Activated CD8-positive, alpha-beta memory T cell treated with anti-CD3 and anti-CD28 coated beads for 4 hours (primary cell): Measurements from ENCODE around the gene GNAS.

Experiments
- DNase-seq, 2 donors: peaks; one replicate each; pipeline ENCODE4 v3.0.0-alpha.2; 2020; ENCODE audit warnings: low read depth in 2 of 2

The GNAS gene

GRCh38 chr20:58897488-58897887 is 45.0 kb downstream of the GNAS start:
- DNase-seq, result no peak

DNA sequence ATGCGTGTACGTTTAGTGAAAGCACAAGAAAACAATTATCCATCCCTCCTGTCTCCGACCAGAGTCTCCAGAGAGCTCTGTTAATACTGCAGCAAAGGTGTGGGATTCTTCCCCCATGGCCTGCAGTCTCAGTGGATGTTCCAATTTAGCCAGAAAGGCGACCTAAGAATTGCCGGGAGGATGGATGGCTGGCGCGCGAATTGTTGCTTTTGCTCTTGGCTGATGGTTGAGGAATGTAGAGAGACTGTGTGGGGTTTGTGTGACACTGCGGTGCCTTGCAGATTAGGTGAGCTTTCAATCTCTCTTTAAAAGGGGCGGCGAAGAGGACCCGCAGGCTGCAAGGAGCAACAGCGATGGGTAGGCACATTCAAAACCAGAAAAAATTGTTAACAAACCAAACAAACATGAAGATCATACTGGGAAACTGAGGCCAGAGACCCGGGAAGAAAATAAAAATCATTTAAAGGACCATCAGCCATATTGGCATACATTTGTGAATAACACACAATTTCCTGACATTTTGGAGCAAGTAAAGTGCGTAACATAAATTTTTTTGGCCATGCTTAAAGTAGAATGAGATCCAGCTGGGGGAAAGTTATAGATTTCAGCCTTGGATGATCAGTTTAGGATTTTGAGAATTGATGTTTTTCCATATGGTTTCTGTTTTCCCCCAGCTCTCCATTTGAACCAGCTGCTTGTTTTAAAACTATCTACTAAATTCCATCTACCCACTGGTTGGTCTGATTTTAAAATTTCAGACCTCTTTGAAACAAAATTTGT is 46.3 kb downstream of the GNAS start:
- no peak for DNase-seq

DNA sequence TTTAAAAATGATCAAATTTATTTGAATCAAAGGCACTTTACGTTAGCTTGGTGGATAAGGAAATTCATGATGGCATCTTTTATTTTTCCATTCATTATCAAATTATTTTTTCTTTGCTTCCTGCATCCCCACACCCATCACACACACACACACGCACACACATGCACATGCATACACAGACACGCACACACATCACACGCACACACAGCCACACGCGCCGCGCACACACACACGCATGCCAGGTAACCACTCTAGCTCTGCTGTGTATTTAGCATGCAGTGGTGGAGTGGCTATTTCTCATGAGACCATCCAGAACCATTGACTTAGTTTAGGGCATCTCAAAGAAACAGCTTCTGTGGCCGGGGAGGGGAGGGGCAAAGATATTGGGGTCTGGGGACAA is 47.0 kb downstream of the GNAS start:
- DNase-seq, result no peak

GRCh38 chr20:58900397-58900796 is 47.9 kb downstream of the GNAS start:
- no peak for DNase-seq

- DNase-seq, result no peak
Measured at GRCh38 chr20:58901488-58902402, 49.2 kb downstream of the GNAS start.

DNA sequence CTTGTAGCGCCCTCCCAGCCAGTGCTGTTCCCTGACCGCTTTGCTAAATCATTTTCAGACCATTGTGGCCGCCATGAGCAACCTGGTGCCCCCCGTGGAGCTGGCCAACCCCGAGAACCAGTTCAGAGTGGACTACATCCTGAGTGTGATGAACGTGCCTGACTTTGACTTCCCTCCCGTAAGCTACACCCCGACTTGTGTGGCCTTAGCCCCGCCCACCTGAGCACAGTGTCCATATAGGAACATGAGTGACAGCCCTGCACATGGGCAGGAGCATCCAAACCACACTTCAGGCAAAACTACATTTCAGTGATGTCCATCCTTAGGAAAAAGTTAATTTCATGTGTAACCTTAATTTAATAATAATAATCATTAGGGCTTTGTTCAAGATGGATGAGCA is 51.1 kb downstream of the GNAS start:
- DNase-seq, result no peak

GRCh38 chr20:58905236-58905635 is 52.7 kb downstream of the GNAS start:
- no peak for DNase-seq

- no peak for DNase-seq
Measured at GRCh38 chr20:58906111-58906510, 53.6 kb downstream of the GNAS start.

DNA sequence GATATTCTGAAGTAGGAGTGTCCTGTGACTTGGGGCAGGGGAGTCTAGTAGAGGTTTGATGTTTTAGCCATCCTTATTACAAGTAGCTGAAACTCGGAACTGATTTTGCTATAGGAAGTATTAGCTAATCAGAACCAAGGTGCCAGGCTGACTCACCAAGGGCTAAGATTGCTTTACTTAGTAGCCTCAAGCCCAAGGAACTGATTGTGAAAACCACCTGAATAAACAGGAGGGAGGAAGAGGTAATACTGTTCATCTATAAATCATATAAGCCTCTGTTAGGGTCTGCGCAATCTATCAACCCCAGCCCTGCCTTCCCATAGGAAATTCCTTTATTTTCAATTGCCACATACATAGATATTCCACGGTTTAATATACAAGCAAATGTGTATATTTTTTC is 54.4 kb downstream of the GNAS start:
- DNase-seq, result no peak

DNA sequence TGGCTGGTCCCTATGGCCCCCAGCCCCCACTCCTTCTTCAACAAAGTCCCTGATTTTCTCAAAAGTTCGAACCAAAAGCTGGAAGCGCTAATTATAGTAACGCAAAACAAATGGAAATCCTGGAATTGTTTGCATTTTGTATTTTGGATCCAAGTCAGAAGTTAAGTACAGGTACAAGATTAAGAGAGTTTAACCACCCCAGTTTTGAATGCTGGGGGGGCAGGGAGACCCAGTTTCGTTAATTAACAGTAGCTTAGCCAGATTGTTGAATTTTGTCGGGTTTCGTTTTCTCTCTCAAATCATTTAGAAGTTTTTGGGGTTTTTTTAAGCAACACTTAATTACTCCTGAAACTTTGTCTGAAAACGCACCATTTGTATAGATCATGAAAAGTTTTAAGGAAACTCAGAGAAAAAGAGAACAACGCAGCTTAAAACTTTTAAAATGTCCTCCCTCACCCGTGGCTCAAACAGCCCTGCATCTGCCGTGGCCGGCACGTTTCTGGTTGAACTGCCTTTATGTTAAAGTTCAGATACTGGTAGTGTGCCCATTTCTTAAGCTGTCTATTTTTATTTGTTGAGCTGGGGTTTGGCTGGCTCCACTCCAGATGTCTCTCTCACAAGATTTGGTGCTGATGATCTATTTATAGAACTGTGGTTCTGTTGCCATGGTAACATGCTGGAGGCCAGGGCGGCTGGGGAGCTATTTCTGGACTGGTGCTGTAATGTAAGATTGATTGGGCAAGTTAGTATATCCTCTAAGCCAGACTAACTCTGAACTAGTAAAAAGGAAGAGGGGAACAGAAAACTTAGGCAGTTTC is 55.0 kb downstream of the GNAS start:
- peak in 1 of 2 donors; percentile 24 for DNase-seq

DNA sequence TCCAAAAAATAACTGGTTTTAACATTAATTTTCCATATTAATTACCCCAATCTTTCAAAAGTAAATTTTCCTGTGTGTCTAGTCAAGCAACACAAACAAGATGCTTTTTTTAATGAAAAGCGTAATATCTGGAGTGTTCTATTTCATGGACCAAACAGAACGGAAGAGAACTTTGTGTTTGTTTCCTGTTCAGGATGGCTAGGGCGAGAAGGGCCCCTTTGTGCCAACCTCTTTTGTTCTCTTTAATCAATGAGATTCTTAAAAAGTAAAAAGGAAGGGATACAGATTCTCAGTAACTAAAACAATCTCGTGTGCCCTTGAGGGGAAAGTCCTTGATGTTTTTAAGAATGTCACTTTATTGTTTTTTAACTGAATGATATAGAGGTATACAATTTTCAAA is 55.7 kb downstream of the GNAS start:
- DNase-seq, result no peak

DNA sequence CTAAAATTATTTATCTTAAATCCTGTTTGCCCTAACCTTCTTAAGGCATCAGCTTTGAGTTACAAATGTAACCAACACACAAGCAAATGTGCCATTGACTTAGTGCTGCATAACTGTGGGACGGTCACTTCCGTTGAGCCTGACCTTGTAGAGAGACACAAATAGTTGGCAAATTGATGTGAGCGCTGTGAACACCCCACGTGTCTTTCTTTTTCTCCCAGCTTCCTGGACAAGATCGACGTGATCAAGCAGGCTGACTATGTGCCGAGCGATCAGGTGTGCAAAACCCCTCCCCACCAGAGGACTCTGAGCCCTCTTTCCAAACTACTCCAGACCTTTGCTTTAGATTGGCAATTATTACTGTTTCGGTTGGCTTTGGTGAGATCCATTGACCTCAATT is 56.4 kb downstream of the GNAS start:
- DNase-seq, result no peak

GRCh38 chr20:58909585-58909984 is 57.1 kb downstream of the GNAS start:
- DNase-seq, result no peak

GRCh38 chr20:58910473-58910872 is 58.0 kb downstream of the GNAS start:
- no peak for DNase-seq

DNA sequence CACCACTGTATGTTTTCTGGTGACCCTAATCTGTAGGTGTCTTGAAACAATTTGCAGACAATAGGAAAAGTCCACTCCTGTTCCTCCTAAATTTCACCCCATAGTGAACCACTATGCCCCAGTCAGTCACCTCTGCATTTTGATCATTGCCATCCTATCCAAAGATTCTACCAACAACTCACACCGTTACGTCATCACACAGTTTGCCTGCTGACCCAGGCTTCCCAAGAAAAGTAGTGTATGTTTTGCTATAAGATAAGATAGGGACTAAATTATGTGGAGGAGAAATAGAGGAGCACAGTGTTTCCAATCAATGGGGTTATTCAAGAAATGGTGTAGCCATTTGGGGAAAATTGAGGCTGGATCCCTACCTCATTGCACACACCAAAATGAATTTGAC is 58.8 kb downstream of the GNAS start:
- DNase-seq, result no peak

DNA sequence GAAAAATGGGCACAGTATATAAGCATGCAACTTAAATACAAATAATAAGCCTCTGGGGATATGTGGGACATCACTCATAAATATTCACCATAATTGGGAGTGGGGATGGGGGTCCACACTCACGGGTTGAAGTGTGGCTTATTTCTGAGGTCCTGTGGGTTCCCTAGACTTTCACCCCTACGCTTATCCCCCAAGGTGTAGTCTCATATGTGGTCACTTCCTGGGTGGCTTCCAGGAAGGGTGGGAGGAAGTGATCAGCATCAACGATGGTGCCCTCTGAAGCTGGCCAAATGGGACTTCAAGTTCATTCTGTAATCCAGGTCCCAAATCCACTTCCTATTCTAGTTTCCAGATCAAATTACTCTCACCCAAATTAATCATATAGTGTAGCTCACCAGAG is 59.5 kb downstream of the GNAS start:
- no peak for DNase-seq

DNA sequence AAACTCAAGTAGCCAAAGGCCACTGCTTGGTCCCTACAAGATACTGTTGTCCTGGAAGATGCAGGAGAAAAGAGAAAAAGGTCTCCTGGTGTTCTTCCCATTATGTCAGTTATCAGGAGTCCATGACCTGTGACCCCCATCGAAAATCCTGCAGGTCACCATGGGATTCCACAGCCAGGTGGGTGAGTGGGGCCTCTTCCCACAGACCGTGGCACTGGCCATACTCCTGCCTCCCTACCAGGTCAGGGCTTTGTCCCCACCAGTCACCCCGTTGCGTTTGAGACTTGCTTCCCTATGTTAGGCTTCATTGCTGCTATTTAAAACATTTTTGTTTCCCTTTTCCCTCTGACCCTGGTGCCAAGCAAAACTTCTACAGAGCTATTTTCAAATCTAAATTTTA is 60.6 kb downstream of the GNAS start:
- no peak for DNase-seq

- DNase-seq, result no peak
Measured at GRCh38 chr20:58918621-58919020, 66.1 kb downstream of the GNAS start.

DNA sequence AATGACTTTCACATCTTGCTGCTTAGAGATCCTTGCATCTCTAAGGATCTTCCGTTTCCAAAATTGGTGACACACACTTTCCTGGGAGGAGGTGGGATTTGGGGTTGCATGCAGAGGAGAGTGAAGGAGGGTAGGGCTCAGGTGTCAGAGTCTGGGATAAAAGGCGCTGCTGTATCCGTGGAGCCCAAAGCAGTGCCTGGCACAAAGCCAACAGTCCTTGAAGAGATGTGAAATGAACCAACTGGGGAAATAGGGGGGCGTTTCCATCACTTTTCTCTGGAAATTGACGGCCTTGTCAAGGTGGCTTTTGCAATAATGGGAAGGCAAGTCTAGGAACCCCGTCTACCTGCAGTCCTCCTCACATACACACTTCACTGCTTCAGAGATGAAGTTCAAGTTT is 69.0 kb downstream of the GNAS start:
- no peak for DNase-seq

- DNase-seq, result no peak
Measured at GRCh38 chr20:58922036-58922435, 69.5 kb downstream of the GNAS start.

- DNase-seq, result no peak
Measured at GRCh38 chr20:58923117-58923712, 70.7 kb downstream of the GNAS start.
